GM21390 (cell line): ENCODE data around the gene CBX5.
"Not testable (repeated sequence)": the region's sequence is repeated elsewhere in the genome, so short reads cannot be mapped to it uniquely, and the experiment has no call there.

Experiments used
- ATAC-seq: cut with Tn5 transposase; IDR thresholded peaks from one replicate; pipeline ENCODE4 v1.9.1; 2021; ENCODE audit not compliant: unreplicated experiment

Gene CBX5

GRCh38 chr12:54270345-54270744 lies 9.6 kb downstream of the CBX5 start:
- ATAC-seq, result no peak

- no peak for ATAC-seq
Measured at GRCh38 chr12:54266852-54267251, 13.1 kb downstream of the CBX5 start.

GRCh38 chr12:54265364-54265812 lies 14.5 kb downstream of the CBX5 start:
- no peak for ATAC-seq

GRCh38 chr12:54262403-54262925 lies 17.5 kb downstream of the CBX5 start:
- ATAC-seq, result no peak

- no peak for ATAC-seq
Measured at GRCh38 chr12:54261815-54262402, 18.0 kb downstream of the CBX5 start.

GRCh38 chr12:54259194-54260011 lies 20.5 kb downstream of the CBX5 start:
- ATAC-seq, result peak; percentile 69

GRCh38 chr12:54258201-54258681 lies 21.7 kb downstream of the CBX5 start:
- no peak for ATAC-seq

GRCh38 chr12:54257332-54257731 lies 22.6 kb downstream of the CBX5 start:
- ATAC-seq, result no peak

GRCh38 chr12:54253240-54253639 lies 26.7 kb downstream of the CBX5 start:
- ATAC-seq, result no peak

- ATAC-seq, result no peak
Measured at GRCh38 chr12:54251667-54252284, 28.1 kb downstream of the CBX5 start.

GRCh38 chr12:54249489-54249888 lies 30.4 kb downstream of the CBX5 start:
- ATAC-seq, result no peak

GRCh38 chr12:54246011-54246641 lies 33.8 kb downstream of the CBX5 start:
- ATAC-seq, result no peak

- ATAC-seq, result no peak
Measured at GRCh38 chr12:54240971-54241588, 38.8 kb downstream of the CBX5 start.

- ATAC-seq, result no peak
Measured at GRCh38 chr12:54240129-54240528, 39.8 kb downstream of the CBX5 start.

GRCh38 chr12:54239620-54240019 lies 40.3 kb downstream of the CBX5 start:
- no peak for ATAC-seq

GRCh38 chr12:54238531-54238930 lies 41.4 kb downstream of the CBX5 start:
- ATAC-seq, result no peak

- ATAC-seq, result no peak
Measured at GRCh38 chr12:54232790-54233189, 47.1 kb downstream of the CBX5 start.

- not testable (repeated sequence) for ATAC-seq
Measured at GRCh38 chr12:54231269-54231668, 48.7 kb downstream of the CBX5 start.

- ATAC-seq, result no peak
Measured at GRCh38 chr12:54230555-54230954, 49.4 kb downstream of the CBX5 start.

- no peak for ATAC-seq
Measured at GRCh38 chr12:54229624-54230212, 50.2 kb downstream of the CBX5 start.
